Uterus (tissue), 2 donors: ENCODE measurements around the gene AGPAT4.

Source experiments
- POLR2A ChIP-seq, 2 donors: fragments of 450-650 bp; IDR thresholded peaks; one replicate each; pipeline ENCODE4 v1.6.1; 2016; ENCODE audit warnings: antibody characterized with exemption in 2 of 2, mild to moderate bottlenecking in 1 of 2, moderate library complexity in 1 of 2
- TF ChIP-seq, protein P1 (sequence below), 4 experiments: fragments of 200-600 bp in 2 of 4; fragments of 450-650 bp in 2 of 4; sonication (generic) in 2 of 4; IDR thresholded peaks; one replicate each; pipeline ENCODE4 v1.5.1; 2016 to 2019; ENCODE audit warnings: antibody characterized with exemption in 4 of 4, mild to moderate bottlenecking in 2 of 4, moderate library complexity in 1 of 4

GRCh38 chr6:161082215-161082614 lies 191.6 kb downstream of the AGPAT4 start:
- TF ChIP-seq, protein P1, sequence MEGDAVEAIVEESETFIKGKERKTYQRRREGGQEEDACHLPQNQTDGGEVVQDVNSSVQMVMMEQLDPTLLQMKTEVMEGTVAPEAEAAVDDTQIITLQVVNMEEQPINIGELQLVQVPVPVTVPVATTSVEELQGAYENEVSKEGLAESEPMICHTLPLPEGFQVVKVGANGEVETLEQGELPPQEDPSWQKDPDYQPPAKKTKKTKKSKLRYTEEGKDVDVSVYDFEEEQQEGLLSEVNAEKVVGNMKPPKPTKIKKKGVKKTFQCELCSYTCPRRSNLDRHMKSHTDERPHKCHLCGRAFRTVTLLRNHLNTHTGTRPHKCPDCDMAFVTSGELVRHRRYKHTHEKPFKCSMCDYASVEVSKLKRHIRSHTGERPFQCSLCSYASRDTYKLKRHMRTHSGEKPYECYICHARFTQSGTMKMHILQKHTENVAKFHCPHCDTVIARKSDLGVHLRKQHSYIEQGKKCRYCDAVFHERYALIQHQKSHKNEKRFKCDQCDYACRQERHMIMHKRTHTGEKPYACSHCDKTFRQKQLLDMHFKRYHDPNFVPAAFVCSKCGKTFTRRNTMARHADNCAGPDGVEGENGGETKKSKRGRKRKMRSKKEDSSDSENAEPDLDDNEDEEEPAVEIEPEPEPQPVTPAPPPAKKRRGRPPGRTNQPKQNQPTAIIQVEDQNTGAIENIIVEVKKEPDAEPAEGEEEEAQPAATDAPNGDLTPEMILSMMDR (IDR thresholded peaks at IDR 0.05): no peak
- TF ChIP-seq POLR2A (IDR thresholded peaks at IDR 0.05): no peak
